Fibroblast of mammary gland (primary cell): ENCODE data around the gene KRT16.
A peak's percentile ranks its signal among the peaks of the same experiment; 100 is the strongest.
"Not testable (repeated sequence)": the region's sequence is repeated elsewhere in the genome, so short reads cannot be mapped to it uniquely, and the experiment has no call there.

Source experiments
- DNase-seq: peaks from one replicate; pipeline ENCODE4 v3.0.0-alpha.2; 2010; ENCODE audit warnings: low read depth
- H3K4me3 ChIP-seq: 2 replicates; pipeline ENCODE4 v1.5.1; 2011; ENCODE audit warnings: low read depth, mild to moderate bottlenecking, low read length, moderate library complexity; ENCODE audit not compliant: control insufficient read depth
- CTCF ChIP-seq: conservative IDR thresholded peaks from 2 replicates; pipeline ENCODE4 v1.5.1; 2011; ENCODE audit warnings: low read depth, low read length, inconsistent platforms; ENCODE audit not compliant: control insufficient read depth, insufficient read depth

Gene KRT16

GRCh38 chr17:41581366-41582060 lies 31.1 kb downstream of the KRT16 start:
- no peak for TF ChIP-seq CTCF
- DNase-seq, result no peak
- H3K4me3 ChIP-seq, result no peak overlapping the region

- no peak for TF ChIP-seq CTCF
- no peak for DNase-seq
Observed at GRCh38 chr17:41580687-41581365, 31.7 kb downstream of the KRT16 start.

GRCh38 chr17:41580244-41580575 lies 32.4 kb downstream of the KRT16 start:
- no peak for TF ChIP-seq CTCF
- no peak for DNase-seq
- no peak overlapping the region for H3K4me3 ChIP-seq

More at GRCh38 chr17:41580687-41581365, 31.7 kb downstream of the KRT16 start:
- H3K4me3 ChIP-seq, result no peak overlapping the region

GRCh38 chr17:41579484-41580243 lies 32.9 kb downstream of the KRT16 start:
- TF ChIP-seq CTCF, result peak; percentile 93
- H3K4me3 ChIP-seq, result no peak overlapping the region
- peak; percentile 74 for DNase-seq

GRCh38 chr17:41578971-41579370 lies 33.6 kb downstream of the KRT16 start:
- no peak overlapping the region for H3K4me3 ChIP-seq
- no peak for TF ChIP-seq CTCF
- no peak for DNase-seq

- no peak for DNase-seq
- no peak for TF ChIP-seq CTCF
- H3K4me3 ChIP-seq, result no peak overlapping the region
Observed at GRCh38 chr17:41578538-41578937, 34.0 kb downstream of the KRT16 start.

- not testable (repeated sequence) for DNase-seq, H3K4me3 ChIP-seq
Observed at GRCh38 chr17:41576740-41577139, 35.8 kb downstream of the KRT16 start.
